Neural progenitor cell (in vitro differentiated cells): ENCODE measurements around the gene KCNA10. TPM values are rescaled to one million over a fixed set of nuclear protein-coding genes. Genes with fewer than 3 reads are reported as not detected.

Source experiments
- DNase-seq: peaks from one replicate; pipeline ENCODE4 v3.0.0-alpha.2; 2016; ENCODE audit warnings: low spot score
- H2AFZ ChIP-seq: fragments of 200-600 bp; sonication (generic); replicated peaks from 2 replicates; pipeline ENCODE4 v1.6.1; 2016; ENCODE audit warnings: antibody characterized with exemption
- H3F3A ChIP-seq: fragments of 200-600 bp; sonication (generic); 2 replicates; pipeline ENCODE4 v1.6.1; 2016; ENCODE audit warnings: antibody characterized with exemption, low read depth
- H3K27ac ChIP-seq: fragments of 200-600 bp; sonication (generic); 2 replicates; pipeline ENCODE4 v1.5.1; 2016; ENCODE audit warnings: mild to moderate bottlenecking
- H3K27me3 ChIP-seq: fragments of 200-600 bp; sonication (generic); 2 replicates; pipeline ENCODE4 v1.6.1; 2016; ENCODE audit warnings: mild to moderate bottlenecking, moderate library complexity
- H3K36me3 ChIP-seq: fragments of 200-600 bp; sonication (generic); 2 replicates; pipeline ENCODE4 v1.5.1; 2016
- H3K4me1 ChIP-seq: fragments of 200-600 bp; sonication (generic); 2 replicates; pipeline ENCODE4 v1.6.1; 2016; ENCODE audit warnings: mixed run types
- H3K4me2 ChIP-seq: fragments of 200-600 bp; sonication (generic); 2 replicates; pipeline ENCODE4 v1.6.1; 2016
- H3K4me3 ChIP-seq: fragments of 200-600 bp; sonication (generic); 2 replicates; pipeline ENCODE4 v1.5.1; 2016
- H3K79me2 ChIP-seq: fragments of 200-600 bp; sonication (generic); 2 replicates; pipeline ENCODE4 v1.6.1; 2016; ENCODE audit warnings: low read depth
- H3K9ac ChIP-seq: fragments of 200-600 bp; sonication (generic); 2 replicates; pipeline ENCODE4 v1.6.1; 2016
- H3K9me3 ChIP-seq: fragments of 200-600 bp; sonication (generic); 2 replicates; pipeline ENCODE4 v1.5.1; 2016; ENCODE audit warnings: low read depth
- H4K20me1 ChIP-seq: fragments of 200-600 bp; sonication (generic); 2 replicates; pipeline ENCODE4 v1.6.1; 2016; ENCODE audit warnings: low read depth
- H3K27ac Mint-ChIP-seq: 3 replicates; pipeline ENCODE4 v1.8.0; 2021; ENCODE audit warnings: mixed read lengths
- H3K27me3 Mint-ChIP-seq: 2 replicates; pipeline ENCODE4 v1.8.0; 2022; ENCODE audit warnings: low read depth, mild to moderate bottlenecking, inconsistent platforms, moderate library complexity, mixed read lengths; ENCODE audit not compliant: insufficient read depth
- H3K36me3 Mint-ChIP-seq: 3 replicates; pipeline ENCODE4 v1.8.0; 2021; ENCODE audit warnings: mixed read lengths
- H3K4me1 Mint-ChIP-seq: 3 replicates; pipeline ENCODE4 v1.8.0; 2021; ENCODE audit warnings: mixed read lengths
- H3K4me3 Mint-ChIP-seq: 3 replicates; pipeline ENCODE4 v1.8.0; 2021; ENCODE audit warnings: mild to moderate bottlenecking, moderate library complexity, mixed read lengths
- H3K9me3 Mint-ChIP-seq: 3 replicates; pipeline ENCODE4 v1.8.0; 2020; ENCODE audit warnings: mixed read lengths
- CTCF ChIP-seq: fragments of 200-600 bp; sonication (generic); IDR thresholded peaks from 2 replicates; pipeline ENCODE4 v1.5.1; 2017; ENCODE audit warnings: antibody characterized with exemption, mild to moderate bottlenecking
- EZH2 ChIP-seq: fragments of 200-600 bp; sonication (generic); IDR thresholded peaks from 2 replicates; pipeline ENCODE4 v1.6.1; 2017; ENCODE audit warnings: antibody characterized with exemption, mild to moderate bottlenecking, moderate library complexity
- EZH2phosphoT487 ChIP-seq: fragments of 200-600 bp; sonication (generic); IDR thresholded peaks from 2 replicates; pipeline ENCODE4 v1.6.1; 2017; ENCODE audit warnings: antibody characterized with exemption
- total RNA-seq: library from RNA; depleted of rRNA; stranded (reverse); fragments of >200 nt; gene quantifications from 2 replicates; pipeline ENCODE4 v1.2.3, GENCODE V29; 2015; ENCODE audit warnings: low replicate concordance

KCNA10 gene
- total RNA-seq, 1 donor from 2014 or later, result not detected

DNA sequence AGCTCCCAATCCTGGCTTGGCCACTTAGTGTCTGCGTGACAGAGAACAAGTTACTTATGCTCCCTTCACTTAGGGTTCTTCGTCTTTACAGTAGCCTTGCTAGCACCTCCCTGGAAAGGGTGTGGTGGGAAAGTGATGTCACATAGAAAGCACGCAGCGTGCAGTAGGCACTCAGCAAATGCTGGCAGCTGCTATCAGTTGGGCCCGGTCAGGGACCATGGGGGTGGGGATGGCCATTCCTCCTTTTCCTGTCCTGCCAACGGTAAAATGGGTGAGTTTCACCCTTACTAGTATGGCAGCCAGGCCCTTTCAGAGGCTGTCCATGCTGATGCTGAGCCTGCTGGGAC lies 6.2 kb upstream of the KCNA10 start:
- H3K79me2 ChIP-seq, result no peaks in the 10 kb centered on the region
- H3K27me3 ChIP-seq, result peaks cover 48% of the 10 kb centered on the region
- DNase-seq, result no peak
- Mint-ChIP-seq H3K4me1 (no peaks in the 10 kb centered on the region), H3K27ac (no peak overlapping the region), H3K4me3 (no peak overlapping the region), H3K9me3 (no peaks in the 10 kb centered on the region), H3K27me3 (peaks cover 5% of the 10 kb centered on the region), H3K36me3 (no peaks in the 10 kb centered on the region)
- H3K9me3 ChIP-seq, result no peaks in the 10 kb centered on the region
- no peak for TF ChIP-seq EZH2
- TF ChIP-seq CTCF, result no peak
- no peak for TF ChIP-seq EZH2phosphoT487
- no peaks in the 10 kb centered on the region for H3F3A ChIP-seq
- no peak overlapping the region for H3K4me3 ChIP-seq
- H3K36me3 ChIP-seq, result no peaks in the 10 kb centered on the region
- H4K20me1 ChIP-seq, result no peaks in the 10 kb centered on the region
- H3K4me1 ChIP-seq, result no peaks in the 10 kb centered on the region
- no peak overlapping the region for H3K9ac ChIP-seq
- H2AFZ ChIP-seq, result no peak overlapping the region
- no peak overlapping the region for H3K4me2 ChIP-seq
- H3K27ac ChIP-seq, result no peak overlapping the region

DNA sequence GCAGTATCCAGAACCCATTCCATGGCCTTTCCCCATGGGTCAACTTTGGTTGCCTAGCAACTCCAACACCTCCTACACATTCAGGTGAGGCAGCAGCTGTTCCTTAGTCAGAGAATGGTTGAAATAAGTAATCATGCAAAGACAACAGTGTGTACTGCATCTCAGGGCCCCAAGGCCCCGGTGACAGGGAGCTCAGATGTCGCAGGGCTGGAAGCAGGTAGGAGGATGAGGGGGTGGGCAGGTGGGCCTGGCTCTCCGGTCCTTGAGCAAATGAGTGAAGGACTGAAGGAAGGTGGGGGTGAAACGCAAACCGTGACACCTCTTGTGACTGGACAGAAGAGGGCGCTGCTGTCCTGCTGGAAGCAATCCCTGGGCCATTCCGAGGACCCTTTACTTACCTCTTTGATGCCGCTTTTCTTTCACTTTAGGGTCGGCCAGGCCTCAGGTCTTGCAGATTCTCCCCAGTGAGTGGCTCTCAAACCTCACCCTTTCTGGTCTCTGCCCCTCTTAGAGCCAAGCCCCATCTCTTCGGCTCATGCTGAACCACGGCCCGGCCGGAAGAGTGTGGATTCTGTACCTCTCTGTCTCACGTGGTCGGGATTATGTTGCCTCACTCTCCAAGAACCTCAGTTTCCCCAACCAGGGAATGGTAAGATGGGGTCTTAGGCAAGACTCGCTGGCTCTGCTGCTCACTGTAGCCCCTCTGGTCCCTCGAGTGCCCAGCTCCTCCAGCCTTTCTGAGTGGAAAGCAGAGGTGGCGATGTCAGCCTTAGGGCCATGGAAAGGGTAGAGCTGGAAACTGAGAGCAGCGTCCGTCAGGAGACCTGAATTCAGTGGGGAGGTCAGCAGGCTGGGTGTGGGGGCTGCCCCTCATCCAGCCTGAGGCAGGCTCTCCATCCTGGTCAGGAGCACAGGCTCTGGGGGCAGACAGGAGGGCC lies 5.6 kb upstream of the KCNA10 start:
- peak; percentile 83 for DNase-seq
- H4K20me1 ChIP-seq, result no peaks in the 10 kb centered on the region
- H3K36me3 ChIP-seq, result no peaks in the 10 kb centered on the region
- H3K27me3 Mint-ChIP-seq, result peaks cover 5% of the 10 kb centered on the region
- no peaks in the 10 kb centered on the region for H3K4me1 Mint-ChIP-seq
- H3K36me3 Mint-ChIP-seq, result no peaks in the 10 kb centered on the region
- no peak overlapping the region for H3K27ac Mint-ChIP-seq
- H3K4me3 Mint-ChIP-seq, result no peak overlapping the region
- H3K27me3 ChIP-seq, result peaks cover 48% of the 10 kb centered on the region
- H2AFZ ChIP-seq, result peak overlapping the region; percentile 69
- H3K27ac ChIP-seq, result no peak overlapping the region
- TF ChIP-seq EZH2phosphoT487, result peak; percentile 31
- peak; percentile 86 for TF ChIP-seq CTCF
- TF ChIP-seq EZH2, result no peak
- no peaks in the 10 kb centered on the region for H3K9me3 Mint-ChIP-seq
- H3K4me2 ChIP-seq, result no peak overlapping the region
- no peaks in the 10 kb centered on the region for H3K79me2 ChIP-seq
- H3K4me3 ChIP-seq, result no peak overlapping the region
- H3F3A ChIP-seq, result no peaks in the 10 kb centered on the region
- H3K4me1 ChIP-seq, result no peaks in the 10 kb centered on the region
- H3K9me3 ChIP-seq, result no peaks in the 10 kb centered on the region
- H3K9ac ChIP-seq, result no peak overlapping the region

DNA sequence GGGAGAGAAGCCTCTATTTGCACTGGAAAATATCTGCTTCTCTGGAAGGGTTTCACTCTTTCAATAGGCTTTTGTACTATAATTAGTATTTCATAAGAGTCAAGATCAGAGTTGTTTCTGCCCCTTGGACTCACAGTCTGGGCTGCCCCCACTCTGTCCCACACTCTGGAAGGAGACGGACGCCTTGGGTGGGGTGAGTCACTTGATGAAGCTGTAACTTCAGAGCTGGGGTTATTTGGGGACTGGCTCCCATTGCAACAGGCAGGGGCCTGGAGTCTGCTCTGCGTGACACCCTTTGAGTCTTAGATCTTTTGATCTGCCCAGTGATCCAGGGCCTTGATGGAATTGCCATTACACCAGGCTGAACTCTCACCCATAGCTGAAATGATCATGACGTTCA lies 4.0 kb upstream of the KCNA10 start:
- no peaks in the 10 kb centered on the region for H3K9me3 ChIP-seq
- DNase-seq, result no peak
- no peak overlapping the region for H2AFZ ChIP-seq
- TF ChIP-seq CTCF (no peak), EZH2phosphoT487 (no peak), EZH2 (no peak)
- H3K36me3 ChIP-seq, result no peaks in the 10 kb centered on the region
- H3K27me3 Mint-ChIP-seq, result peaks cover 2% of the 10 kb centered on the region
- no peak overlapping the region for H3K27ac ChIP-seq
- H3K9ac ChIP-seq, result no peak overlapping the region
- H3K36me3 Mint-ChIP-seq, result no peaks in the 10 kb centered on the region
- no peaks in the 10 kb centered on the region for H3F3A ChIP-seq
- no peak overlapping the region for H3K4me2 ChIP-seq
- H3K4me1 Mint-ChIP-seq, result no peaks in the 10 kb centered on the region
- no peak overlapping the region for H3K27ac Mint-ChIP-seq
- no peaks in the 10 kb centered on the region for H3K4me1 ChIP-seq
- no peaks in the 10 kb centered on the region for H3K9me3 Mint-ChIP-seq
- no peak overlapping the region for H3K4me3 Mint-ChIP-seq
- no peaks in the 10 kb centered on the region for H4K20me1 ChIP-seq
- peaks cover 48% of the 10 kb centered on the region for H3K27me3 ChIP-seq
- no peak overlapping the region for H3K4me3 ChIP-seq
- no peaks in the 10 kb centered on the region for H3K79me2 ChIP-seq
